MCF 10A (cell line): Measurements from ENCODE around the gene KIF15. TPM values are rescaled to one million over a fixed set of nuclear protein-coding genes. Genes with fewer than 3 reads are reported as not detected.

Experiments
- BruUV-seq: library from RNA; stranded (reverse); fragments of 400-500 nt; replicated peaks from 2 replicates; lab custom pipeline; 2021; lab: Mats Ljungman, UMichigan
- CTCF ChIA-PET: fragments of 300-600 bp; sonication (Branson Sonifier 250); formaldehyde crosslinking; extraction: SDS; loops from one replicate; lab custom pipeline; 2021; ENCODE audit warnings: antibody characterized with exemption, inconsistent platforms; lab: Yijun Ruan, JAX
- POLR2A ChIA-PET: fragments of 300-600, 350-650 bp; sonication (Branson Sonifier 250); formaldehyde crosslinking; extraction: SDS; loops from one replicate; lab custom pipeline; 2020; ENCODE audit warnings: antibody characterized with exemption, inconsistent platforms; lab: Yijun Ruan, JAX
- DNase-seq: peaks from one replicate; pipeline ENCODE4 v3.0.0-alpha.2; 2018; ENCODE audit not compliant: unreplicated experiment
- H3K27ac Mint-ChIP-seq: one replicate; pipeline ENCODE4 v1.8.0; 2022; ENCODE audit warnings: mild to moderate bottlenecking, low read depth, mixed read lengths; ENCODE audit not compliant: unreplicated experiment
- H3K27me3 Mint-ChIP-seq: one replicate; pipeline ENCODE4 v1.8.0; 2022; ENCODE audit warnings: mixed read lengths; ENCODE audit not compliant: insufficient read depth, unreplicated experiment
- H3K36me3 Mint-ChIP-seq: one replicate; pipeline ENCODE4 v1.8.0; 2022; ENCODE audit warnings: mild to moderate bottlenecking, moderate library complexity, mixed read lengths; ENCODE audit not compliant: insufficient read depth, unreplicated experiment
- H3K4me1 Mint-ChIP-seq: one replicate; pipeline ENCODE4 v1.8.0; 2022; ENCODE audit warnings: mixed read lengths; ENCODE audit not compliant: insufficient read depth, unreplicated experiment
- H3K4me3 Mint-ChIP-seq: one replicate; pipeline ENCODE4 v1.8.0; 2022; ENCODE audit warnings: mild to moderate bottlenecking, moderate library complexity, mixed read lengths; ENCODE audit not compliant: unreplicated experiment
- H3K9me3 Mint-ChIP-seq: one replicate; pipeline ENCODE4 v1.8.0; 2022; ENCODE audit warnings: mixed read lengths; ENCODE audit not compliant: unreplicated experiment
- intact Hi-C: fragments of 100-400 bp; cut with micrococcal nuclease; formaldehyde crosslinking; loops from 2 replicates; pipeline ENCODE4 v1.14.1; 2022
- total RNA-seq: library from RNA; stranded (reverse); gene quantifications from 2 replicates; pipeline ENCODE4 v1.2.3, GENCODE V29; 2022
- TF ChIP-seq, protein P1 (sequence below): fragments of 200-600 bp; IDR thresholded peaks from one replicate; pipeline ENCODE4 v1.8.0; 2022; ENCODE audit warnings: antibody characterized with exemption, mild to moderate bottlenecking; ENCODE audit not compliant: unreplicated experiment

The KIF15 gene
- total RNA-seq, 1 experiment from 2014 or later = 10.6 TPM

DNA sequence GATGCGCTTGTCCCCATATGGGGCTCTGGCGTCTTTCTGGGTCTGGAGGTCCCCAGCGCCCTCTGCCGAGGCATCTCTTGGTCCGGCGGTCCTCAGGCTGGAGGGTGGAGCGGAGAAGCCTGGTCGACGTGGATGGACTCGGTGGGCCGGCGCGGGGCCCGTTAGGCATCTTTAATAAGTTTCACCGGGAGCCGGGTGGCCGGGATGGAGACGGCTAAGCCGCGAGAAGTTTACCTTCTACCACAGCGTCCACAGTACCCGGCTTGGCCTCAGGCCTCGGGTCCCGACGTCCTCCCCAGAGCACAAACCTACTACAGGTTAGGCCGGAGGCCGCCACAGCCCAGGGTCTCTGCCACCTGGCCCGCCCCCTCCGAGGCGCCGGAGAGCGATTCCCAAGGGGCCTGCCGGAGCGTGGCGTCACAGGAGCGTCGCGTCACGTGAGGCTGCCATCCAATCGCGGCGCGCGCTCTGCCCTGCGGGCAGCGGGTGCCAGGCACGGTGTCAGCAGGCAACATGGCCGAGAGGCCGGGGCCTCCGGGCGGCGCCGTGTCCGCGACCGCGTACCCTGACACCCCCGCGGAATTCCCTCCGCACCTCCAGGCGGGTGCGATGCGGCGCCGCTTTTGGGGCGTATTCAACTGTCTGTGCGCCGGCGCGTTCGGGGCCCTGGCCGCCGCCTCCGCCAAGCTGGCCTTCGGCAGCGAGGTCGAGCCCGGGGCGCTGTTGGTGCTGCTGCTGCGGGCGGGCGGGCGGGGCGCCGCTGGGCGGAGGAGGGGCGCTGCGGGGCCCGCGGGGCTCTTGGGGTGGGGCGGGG, 100.0 kb downstream of the KIF15 start, which contains the start of gene TMEM42:
TSS of gene TMEM42 (plus strand) at position 501 of the 814 bp plus-strand sequence. CDS start at position 514, 13 bp downstream.
- Mint-ChIP-seq H3K36me3 (peaks cover 11% of the 10 kb centered on the region), H3K4me3 (peak within 1 kb of the TSS; percentile 78), H3K27me3 (no peaks in the 10 kb centered on the region), H3K9me3 (no peaks in the 10 kb centered on the region), H3K27ac (peak within 1 kb of the TSS; percentile 79), H3K4me1 (no peaks in the 10 kb centered on the region)
- CTCF ChIA-PET = no interaction called here
- intact Hi-C loops = loop anchor here (1.0 to 2.0 kb wide), 2 partner anchors 23 to 53 kb away; no protein-coding TSS in a partner anchor
- DNase-seq = peak; percentile 79
- TF ChIP-seq, protein P1, sequence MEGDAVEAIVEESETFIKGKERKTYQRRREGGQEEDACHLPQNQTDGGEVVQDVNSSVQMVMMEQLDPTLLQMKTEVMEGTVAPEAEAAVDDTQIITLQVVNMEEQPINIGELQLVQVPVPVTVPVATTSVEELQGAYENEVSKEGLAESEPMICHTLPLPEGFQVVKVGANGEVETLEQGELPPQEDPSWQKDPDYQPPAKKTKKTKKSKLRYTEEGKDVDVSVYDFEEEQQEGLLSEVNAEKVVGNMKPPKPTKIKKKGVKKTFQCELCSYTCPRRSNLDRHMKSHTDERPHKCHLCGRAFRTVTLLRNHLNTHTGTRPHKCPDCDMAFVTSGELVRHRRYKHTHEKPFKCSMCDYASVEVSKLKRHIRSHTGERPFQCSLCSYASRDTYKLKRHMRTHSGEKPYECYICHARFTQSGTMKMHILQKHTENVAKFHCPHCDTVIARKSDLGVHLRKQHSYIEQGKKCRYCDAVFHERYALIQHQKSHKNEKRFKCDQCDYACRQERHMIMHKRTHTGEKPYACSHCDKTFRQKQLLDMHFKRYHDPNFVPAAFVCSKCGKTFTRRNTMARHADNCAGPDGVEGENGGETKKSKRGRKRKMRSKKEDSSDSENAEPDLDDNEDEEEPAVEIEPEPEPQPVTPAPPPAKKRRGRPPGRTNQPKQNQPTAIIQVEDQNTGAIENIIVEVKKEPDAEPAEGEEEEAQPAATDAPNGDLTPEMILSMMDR = no peak
- POLR2A ChIA-PET = interaction anchor here (0.7 to 1.9 kb wide), 4 partner anchors 8 to 114 kb away, joined by 3 to 8 read pairs (median 4); partner anchors contain the start of genes EXOSC7 and ZDHHC3
- BruUV-seq = no TSS peak

DNA sequence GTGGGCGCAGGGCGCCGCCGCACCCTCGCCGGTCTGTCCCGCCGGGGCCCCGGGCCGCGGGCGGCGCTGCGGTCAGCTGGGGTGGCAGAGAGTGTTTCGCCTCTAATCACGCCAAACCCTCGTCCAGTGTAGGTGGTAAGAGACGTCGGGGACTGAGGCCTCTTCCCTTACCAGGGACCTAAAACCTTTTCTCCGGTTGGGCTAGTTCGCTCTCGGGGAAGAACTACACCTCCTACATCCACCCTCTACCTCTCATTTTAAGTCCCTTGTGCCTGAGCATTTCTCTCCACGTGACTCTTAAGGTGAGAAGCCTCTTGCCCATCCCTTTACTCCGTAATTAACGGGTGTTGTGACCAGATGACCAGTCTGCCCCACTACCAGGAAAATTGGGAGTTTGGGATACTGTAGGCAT, 100.6 kb downstream of the KIF15 start:
- CTCF ChIA-PET = no interaction called here
- Mint-ChIP-seq H3K9me3 (no peaks in the 10 kb centered on the region), H3K36me3 (peaks cover 15% of the 10 kb centered on the region), H3K4me3 (peak overlapping the region; percentile 78), H3K4me1 (no peaks in the 10 kb centered on the region), H3K27me3 (no peaks in the 10 kb centered on the region), H3K27ac (peak overlapping the region; percentile 79)
- DNase-seq = peak; percentile 22
- POLR2A ChIA-PET = interaction anchor here (0.7 to 1.9 kb wide), 4 partner anchors 8 to 113 kb away, joined by 3 to 8 read pairs (median 4); partner anchors contain the start of genes EXOSC7 and ZDHHC3
- intact Hi-C loops = loop anchor here (2.0 kb wide), 1 partner anchor 53 kb away; no protein-coding TSS in a partner anchor
- TF ChIP-seq, protein P1 = no peak
- no TSS peak for BruUV-seq

DNA sequence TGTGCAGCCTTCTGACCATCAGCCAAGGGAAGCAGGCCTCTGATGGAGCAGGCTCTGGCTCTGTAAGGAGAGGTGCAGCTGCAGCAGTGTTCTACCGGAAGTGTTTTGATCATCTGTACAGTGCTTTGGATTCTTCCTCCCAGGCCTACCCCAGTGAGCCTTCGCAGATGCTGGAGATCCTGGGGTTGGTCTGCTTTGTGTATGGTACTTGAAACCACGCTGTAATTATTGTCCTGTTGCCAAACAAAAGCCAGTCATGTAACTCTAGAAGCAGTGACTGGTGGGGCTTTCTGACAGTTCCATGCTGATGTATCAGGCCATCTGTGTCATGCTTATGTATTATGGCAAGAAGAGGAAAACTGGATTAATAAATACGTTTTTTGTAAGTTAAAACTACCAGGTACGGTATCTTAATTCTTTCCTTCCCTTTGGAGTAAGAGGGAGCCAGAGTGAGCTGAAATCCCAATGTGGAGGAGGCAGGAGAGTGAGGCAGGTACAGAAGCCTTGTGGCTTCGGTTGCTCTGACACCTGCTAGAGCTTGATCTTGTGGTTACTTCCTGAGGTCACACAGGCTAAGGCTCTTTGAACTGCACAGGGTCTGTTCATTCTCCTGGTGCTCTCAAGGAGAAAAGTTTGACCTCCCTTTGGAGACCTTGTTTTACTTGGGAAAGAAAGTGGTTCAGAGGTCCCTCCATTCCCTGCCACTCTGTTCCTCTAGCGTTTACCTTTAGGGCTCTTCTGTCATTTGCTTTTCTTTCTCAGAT, 103.9 kb downstream of the KIF15 start:
- Mint-ChIP-seq H3K4me1 (no peaks in the 10 kb centered on the region), H3K36me3 (peaks cover 15% of the 10 kb centered on the region), H3K27ac (no peak overlapping the region), H3K27me3 (no peaks in the 10 kb centered on the region), H3K9me3 (no peaks in the 10 kb centered on the region), H3K4me3 (no peak overlapping the region)
- ChIA-PET CTCF (interaction anchor here (0.7 to 1.2 kb wide), 3 partner anchors 12 to 34 kb away, joined by 3 to 5 read pairs (median 3); no protein-coding TSS in a partner anchor), POLR2A (interaction anchor here (1.4 to 1.9 kb wide), 2 partner anchors 18 to 19 kb away, joined by 4 to 5 read pairs; no protein-coding TSS in a partner anchor)
- no TSS peak for BruUV-seq
- intact Hi-C loops = no loop called here
- TF ChIP-seq, protein P1 = no peak
- no peak for DNase-seq
